ENCODE data around the gene SULF2. TPM values are rescaled to one million over a fixed set of nuclear protein-coding genes. Genes with fewer than 3 reads are reported as not detected.

The SULF2 gene
- total and polyA plus RNA-seq, 2 of the 4 experiments (the other 2 are of a cell fraction): 0.54 to 0.77 TPM

- Histone ChIP-seq H3K18ac (ENCODE audit: low read depth, low read length) (no peak overlapping the region), H3K14ac (replicated peaks; ENCODE audit: low read depth, low read length) (no peak overlapping the region), H2BK5ac (ENCODE audit: low read depth, low read length, poor library complexity, severe bottlenecking) (no peak overlapping the region), H3K23ac (ENCODE audit: low read depth, low read length) (no peak overlapping the region), H3K9me3 (ENCODE audit: control insufficient read depth, insufficient read depth, low read length) (no peaks in the 10 kb centered on the region), H3K27ac (ENCODE audit: insufficient read depth, low read length) (no peak overlapping the region), H3K4me3 (ENCODE audit: insufficient read depth, low read depth, low read length) (no peak overlapping the region), H2BK15ac (ENCODE audit: low read depth, low read length) (no peak overlapping the region), H3K27me3 (ENCODE audit: control insufficient read depth, insufficient read depth, low read length) (peaks cover 5% of the 10 kb centered on the region), H4K8ac (ENCODE audit: low read depth in 2 of 2, low read length in 2 of 2) (no peak overlapping the region), H2AFZ (replicated peaks; ENCODE audit: low read length, poor library complexity) (no peak overlapping the region), H3K9ac (ENCODE audit: low read depth, low read length) (no peak overlapping the region), H2BK120ac (ENCODE audit: low read depth, low read length) (no peak overlapping the region), H4K20me1 (ENCODE audit: insufficient read depth, low read length) (no peaks in the 10 kb centered on the region), H3K4ac (ENCODE audit: low read depth, low read length) (no peak overlapping the region), H3K4me2 (ENCODE audit: low read depth, low read length) (no peak overlapping the region), H2BK20ac (ENCODE audit: low read depth, low read length) (no peak overlapping the region), H2AK9ac (replicated peaks; ENCODE audit: low read depth, low read length, poor library complexity) (no peak overlapping the region), H3K79me1 (ENCODE audit: low read depth in 1 of 2, low read length in 2 of 2) (no peaks in the 10 kb centered on the region), H3K36me3 (ENCODE audit: control insufficient read depth, insufficient read depth, low read length) (no peaks in the 10 kb centered on the region), H4K5ac (ENCODE audit: low read depth, low read length) (no peak overlapping the region), H2AK5ac (ENCODE audit: low read depth, low read length) (no peak overlapping the region), H4K91ac (ENCODE audit: insufficient read depth, low read depth, low read length) (no peak overlapping the region), H3K4me1 (ENCODE audit: control insufficient read depth, insufficient read depth, low read length) (no peaks in the 10 kb centered on the region; the same call in 1 of the 2 replicates), H3K56ac (ENCODE audit: extremely low read depth, insufficient read depth, low read length) (no peak overlapping the region), H3K9me1 (ENCODE audit: insufficient read depth, low read length) (no peaks in the 10 kb centered on the region)
- dilution Hi-C loops (cut with HindIII; ENCODE audit: low sequenced_read_pairs, unreplicated experiment) (no loop called here), intact Hi-C loops (cut with micrococcal nuclease) (no loop called here), in situ Hi-C loops (cut with MboI; ENCODE audit: low sequenced_read_pairs) (no loop called here)
- DNase-seq (no peak), ATAC-seq (ENCODE audit: low read depth) (no peak)
- ChIA-PET POLR2A (ENCODE audit: unreplicated experiment) (no interaction called here), CTCF (no interaction called here)
- no TSS peak for BruUV-seq (replicated peaks)
- TF ChIP-seq USF2 (IDR thresholded peaks at IDR 0.05; ENCODE audit: low read depth, low read length) (no peak), RCOR1 (IDR thresholded peaks at IDR 0.05; ENCODE audit: insufficient replicate concordance, low read length) (no peak), MAZ (IDR thresholded peaks at IDR 0.05; ENCODE audit: borderline replicate concordance, low read depth, low read length) (no peak), CHD1 (IDR thresholded peaks at IDR 0.05; ENCODE audit: low read depth, low read length) (no peak), BHLHE40 (IDR thresholded peaks at IDR 0.05; ENCODE audit: low read depth, low read length) (no peak), FOS (IDR thresholded peaks at IDR 0.05; ENCODE audit: low read depth, low read length) (no peak), NFE2L2 (IDR thresholded peaks at IDR 0.05; ENCODE audit: low read depth, low read length) (no peak), POLR2A (IDR thresholded peaks at IDR 0.05; ENCODE audit: low read depth, low read length) (no peak), MAFK (IDR thresholded peaks at IDR 0.05; ENCODE audit: low read depth, low read length) (no peak), RAD21 (IDR thresholded peaks at IDR 0.05; ENCODE audit: low read length) (no peak), CTCF (conservative IDR thresholded peaks at IDR 0.05; ENCODE audit: low read depth, low read length) (no peak), SMC3 (IDR thresholded peaks at IDR 0.05; ENCODE audit: low read depth, low read length) (no peak), MXI1 (IDR thresholded peaks at IDR 0.05; ENCODE audit: borderline replicate concordance, low read depth, low read length) (no peak), RFX5 (IDR thresholded peaks at IDR 0.05; ENCODE audit: low read depth, low read length) (no peak)
- TF ChIP-seq, protein P1, sequence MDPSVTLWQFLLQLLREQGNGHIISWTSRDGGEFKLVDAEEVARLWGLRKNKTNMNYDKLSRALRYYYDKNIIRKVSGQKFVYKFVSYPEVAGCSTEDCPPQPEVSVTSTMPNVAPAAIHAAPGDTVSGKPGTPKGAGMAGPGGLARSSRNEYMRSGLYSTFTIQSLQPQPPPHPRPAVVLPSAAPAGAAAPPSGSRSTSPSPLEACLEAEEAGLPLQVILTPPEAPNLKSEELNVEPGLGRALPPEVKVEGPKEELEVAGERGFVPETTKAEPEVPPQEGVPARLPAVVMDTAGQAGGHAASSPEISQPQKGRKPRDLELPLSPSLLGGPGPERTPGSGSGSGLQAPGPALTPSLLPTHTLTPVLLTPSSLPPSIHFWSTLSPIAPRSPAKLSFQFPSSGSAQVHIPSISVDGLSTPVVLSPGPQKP (IDR thresholded peaks at IDR 0.05; ENCODE audit: borderline replicate concordance, low read depth, low read length): no peak
- WGBS, 2 experiments (ENCODE audit: extremely low coverage in 2 of 2, insufficient read length in 1 of 2): no CpG with 5 or more reads among the region's 4 CpGs
Measured at GRCh38 chr20:47744803-47745202, 40.5 kb downstream of the SULF2 start.

All from IMR-90 (cell line).